ENCODE measurements around the gene TGFB1.

DNA sequence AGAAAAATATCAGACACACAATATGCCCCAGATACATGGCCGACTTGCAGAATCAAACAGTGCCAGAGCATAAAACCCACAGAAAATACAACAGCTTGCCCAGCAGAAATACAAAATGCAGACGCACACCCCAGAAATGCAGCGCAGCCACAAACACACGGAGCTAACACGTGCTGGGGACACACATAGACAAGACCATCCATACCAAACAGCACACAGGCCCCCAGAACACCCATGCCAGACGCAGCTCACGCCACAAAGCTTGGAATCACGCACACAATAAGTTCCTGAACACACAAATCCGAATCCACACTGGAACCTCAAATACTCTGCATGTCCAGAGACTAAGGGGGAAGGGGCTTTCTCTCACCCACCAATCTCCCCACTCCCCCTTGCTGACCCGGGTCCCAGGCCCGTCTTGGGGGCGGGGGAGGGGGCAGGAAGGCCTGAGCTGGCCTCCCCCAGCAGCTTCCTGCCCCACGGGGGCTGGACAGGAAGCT, 26.6 kb downstream of the TGFB1 start:
- TF ChIP-seq POLR2A (IDR thresholded peaks at IDR 0.05): no peak
- TF ChIP-seq, protein P1, sequence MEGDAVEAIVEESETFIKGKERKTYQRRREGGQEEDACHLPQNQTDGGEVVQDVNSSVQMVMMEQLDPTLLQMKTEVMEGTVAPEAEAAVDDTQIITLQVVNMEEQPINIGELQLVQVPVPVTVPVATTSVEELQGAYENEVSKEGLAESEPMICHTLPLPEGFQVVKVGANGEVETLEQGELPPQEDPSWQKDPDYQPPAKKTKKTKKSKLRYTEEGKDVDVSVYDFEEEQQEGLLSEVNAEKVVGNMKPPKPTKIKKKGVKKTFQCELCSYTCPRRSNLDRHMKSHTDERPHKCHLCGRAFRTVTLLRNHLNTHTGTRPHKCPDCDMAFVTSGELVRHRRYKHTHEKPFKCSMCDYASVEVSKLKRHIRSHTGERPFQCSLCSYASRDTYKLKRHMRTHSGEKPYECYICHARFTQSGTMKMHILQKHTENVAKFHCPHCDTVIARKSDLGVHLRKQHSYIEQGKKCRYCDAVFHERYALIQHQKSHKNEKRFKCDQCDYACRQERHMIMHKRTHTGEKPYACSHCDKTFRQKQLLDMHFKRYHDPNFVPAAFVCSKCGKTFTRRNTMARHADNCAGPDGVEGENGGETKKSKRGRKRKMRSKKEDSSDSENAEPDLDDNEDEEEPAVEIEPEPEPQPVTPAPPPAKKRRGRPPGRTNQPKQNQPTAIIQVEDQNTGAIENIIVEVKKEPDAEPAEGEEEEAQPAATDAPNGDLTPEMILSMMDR (IDR thresholded peaks at IDR 0.05): no peak
